ENCODE data around the gene MAP7D1. TPM values are rescaled to one million over a fixed set of nuclear protein-coding genes. Genes with fewer than 3 reads are reported as not detected.
"Not testable (repeated sequence)": the region's sequence is repeated elsewhere in the genome, so short reads cannot be mapped to it uniquely, and the experiment has no call there.

MAP7D1 gene
- total and polyA plus RNA-seq, 7 donors = 31.8 to 226 (median 104) TPM

DNA sequence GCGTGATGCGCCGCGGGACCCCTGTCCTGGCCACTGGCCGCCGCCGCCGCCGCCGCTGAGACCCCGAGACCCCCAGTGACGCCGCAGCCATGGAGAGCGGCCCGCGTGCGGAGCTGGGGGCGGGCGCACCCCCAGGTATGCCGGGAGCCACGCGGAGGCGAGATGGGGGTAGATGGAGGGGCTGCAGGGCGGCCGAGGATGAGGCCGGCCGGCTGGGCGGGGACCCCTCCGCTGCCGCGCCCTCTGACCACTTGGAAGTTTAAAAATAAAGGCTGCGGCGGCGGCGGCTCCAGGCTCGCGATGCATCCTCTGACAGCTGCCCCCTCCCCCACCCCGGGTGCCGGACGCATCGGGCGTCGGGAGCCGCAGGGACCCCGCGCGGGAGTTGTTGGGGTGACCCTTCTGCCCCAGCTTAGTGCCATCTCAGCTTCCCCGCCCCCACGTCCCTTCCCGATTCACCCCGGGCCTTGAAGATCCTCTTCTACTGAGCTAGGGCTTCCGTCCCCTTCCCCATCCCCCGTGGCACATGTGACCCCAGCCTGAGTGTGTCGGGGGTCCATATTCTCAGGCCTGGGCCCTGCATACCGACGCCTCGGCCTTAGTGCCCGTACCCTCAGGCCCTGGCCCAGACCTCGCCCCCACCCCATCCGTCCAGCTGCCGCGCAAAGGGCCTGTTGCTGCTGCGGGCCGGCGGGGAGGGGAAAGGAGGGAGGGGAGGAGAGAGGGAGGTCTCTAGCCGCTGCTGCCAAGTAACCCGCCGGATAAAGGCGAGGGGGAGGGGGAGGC lies 562 bp downstream of the MAP7D1 start:
- WGBS, 2 donors = 1% methylated on average over 69 of the region's 69 CpGs
- H3K27ac ChIP-seq = peak overlapping the region; percentile 98 to 100 (median 100)
- no peaks in the 10 kb centered on the region for H3K36me3 ChIP-seq
- peaks cover 0 to 75% (median 66%) of the 10 kb centered on the region in 4 donors for H3K4me1 ChIP-seq
- H3K27me3 ChIP-seq = no peaks in the 10 kb centered on the region
- no peaks in the 10 kb centered on the region for H3K9me3 ChIP-seq
- H3K4me3 ChIP-seq = peak overlapping the region; percentile 81 to 100 (median 98)
- peak; percentile 85 for DNase-seq
- TF ChIP-seq POLR2AphosphoS5 (IDR thresholded peaks at IDR 0.05) (peak in 3 of 4 donors; percentile 45 to 64 (median 56)), POLR2A (IDR thresholded peaks at IDR 0.05) (no peak)
- intact Hi-C loops (cut with DNase I) = no loop called here

- peaks cover 0 to 75% (median 66%) of the 10 kb centered on the region in 4 donors for H3K4me1 ChIP-seq
- no peaks in the 10 kb centered on the region for H3K27me3 ChIP-seq
- peak overlapping the region; percentile 81 to 100 (median 98) for H3K4me3 ChIP-seq
- intact Hi-C loops (cut with DNase I) = no loop called here
- no peaks in the 10 kb centered on the region for H3K9me3 ChIP-seq
- WGBS, 2 donors = 17 to 28% methylated on average over 9 of the region's 9 CpGs
- no peak for DNase-seq
- TF ChIP-seq POLR2AphosphoS5 (IDR thresholded peaks at IDR 0.05) (peak in 1 of 4 donors; percentile 52), EP300 (IDR thresholded peaks at IDR 0.05) (no peak)
- no peaks in the 10 kb centered on the region for H3K36me3 ChIP-seq
- peak overlapping the region; percentile 98 to 100 (median 100) for H3K27ac ChIP-seq
These were observed 1.3 kb downstream of the MAP7D1 start for GRCh38 chr1:36157115-36157903.

DNA sequence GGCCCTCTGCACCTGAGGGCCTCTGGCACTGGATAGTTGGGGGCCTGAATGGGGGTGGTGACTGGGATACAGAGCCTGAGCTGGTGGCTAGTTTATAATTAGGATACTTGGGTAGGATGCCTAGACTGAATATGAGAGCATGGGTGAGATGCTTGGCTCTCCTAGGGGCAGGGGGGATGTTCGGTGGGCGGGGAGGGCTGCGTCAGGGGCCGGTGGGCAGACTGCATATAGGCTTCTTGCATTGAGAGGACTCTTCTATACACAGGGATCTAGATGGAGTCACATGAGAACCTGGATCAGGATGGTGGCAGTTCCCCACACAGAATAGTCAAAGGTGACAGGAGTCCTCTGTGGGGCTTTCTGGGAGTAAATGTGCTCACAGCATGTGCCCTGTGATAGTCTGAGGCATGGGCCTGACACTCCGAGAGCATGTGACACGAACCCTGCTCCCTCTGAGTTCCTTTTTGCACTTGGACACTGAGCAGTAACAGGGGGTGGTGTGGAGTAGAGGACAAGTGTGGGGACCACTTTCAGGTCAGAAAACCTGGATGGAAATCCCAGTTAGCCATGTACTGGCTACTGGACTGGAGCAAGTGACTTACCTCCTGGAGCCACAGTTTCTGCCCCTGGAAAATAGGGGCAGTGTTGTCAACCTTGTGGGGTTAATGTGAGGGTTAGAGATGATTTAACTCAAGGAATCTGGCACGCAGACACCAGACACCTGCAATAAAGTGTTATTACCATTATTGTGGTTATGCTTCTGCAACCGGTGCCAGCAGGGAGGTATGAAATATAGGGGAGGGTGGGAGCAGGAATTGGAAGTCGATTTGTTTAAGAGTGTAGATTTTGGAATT lies 2.2 kb downstream of the MAP7D1 start:
- DNase-seq = no peak
- Histone ChIP-seq H3K27ac (peak overlapping the region; percentile 98 to 100 (median 100)), H3K36me3 (no peaks in the 10 kb centered on the region), H3K27me3 (no peaks in the 10 kb centered on the region), H3K4me3 (peak overlapping the region; percentile 81 to 100 (median 98)), H3K4me1 (peaks cover 0 to 80% (median 72%) of the 10 kb centered on the region in 4 donors), H3K9me3 (no peaks in the 10 kb centered on the region)
- 37 to 54% methylated on average over 9 of the region's 9 CpGs for WGBS, 2 donors
- intact Hi-C loops (cut with DNase I) = no loop called here
- TF ChIP-seq EP300 (IDR thresholded peaks at IDR 0.05) (no peak), POLR2AphosphoS5 (IDR thresholded peaks at IDR 0.05) (peak in 1 of 4 donors; percentile 27)

DNA sequence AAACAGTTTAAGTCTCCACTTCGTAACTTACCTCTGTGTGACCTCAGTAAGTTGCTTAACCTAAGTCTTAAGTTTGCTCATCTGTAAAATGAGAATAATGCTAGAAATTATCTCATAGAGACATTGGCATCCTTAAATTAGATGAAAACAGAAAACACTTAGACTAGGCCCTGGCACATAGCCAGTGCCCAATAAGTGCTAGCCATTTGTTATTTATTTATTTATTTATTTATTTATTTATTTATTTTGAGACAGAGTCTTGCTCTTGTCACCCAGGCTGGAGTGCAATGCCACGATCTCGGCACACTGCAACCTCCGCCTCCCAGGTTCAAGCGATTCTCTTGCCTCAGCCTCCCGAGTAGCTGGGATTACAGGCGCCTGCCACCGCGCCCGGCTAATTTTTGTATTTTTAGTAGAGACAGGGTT lies 2.9 kb downstream of the MAP7D1 start:
- H3K27me3 ChIP-seq; H3K36me3 ChIP-seq; intact Hi-C loops (cut with DNase I); DNase-seq; H3K9me3 ChIP-seq: not testable (repeated sequence)
- H3K4me1 ChIP-seq = peaks cover 0 to 80% (median 76%) of the 10 kb centered on the region in 4 donors
- H3K27ac ChIP-seq = peak overlapping the region; percentile 98 to 100 (median 100)
- H3K4me3 ChIP-seq = peak overlapping the region in 2 of 4 donors; percentile 98 to 99
- 78 to 90% methylated on average over 10 of the region's 10 CpGs for WGBS, 2 donors

- H3K36me3 ChIP-seq = no peaks in the 10 kb centered on the region
- WGBS, 2 donors = 88 to 92% methylated on average over 10 of the region's 10 CpGs
- H3K27me3 ChIP-seq = no peaks in the 10 kb centered on the region
- H3K9me3 ChIP-seq = no peaks in the 10 kb centered on the region
- H3K4me3 ChIP-seq = peak overlapping the region in 1 of 4 donors; percentile 44
- peaks cover 0 to 83% (median 77%) of the 10 kb centered on the region in 4 donors for H3K4me1 ChIP-seq
- intact Hi-C loops (cut with DNase I) = no loop called here
- no peak for DNase-seq
- TF ChIP-seq EP300 (IDR thresholded peaks at IDR 0.05) (no peak), POLR2AphosphoS5 (IDR thresholded peaks at IDR 0.05) (no peak), CTCF (IDR thresholded peaks at IDR 0.05) (no peak), POLR2A (IDR thresholded peaks at IDR 0.05) (no peak)
- H3K27ac ChIP-seq = peak overlapping the region; percentile 98 to 100 (median 100)
These were observed 3.8 kb downstream of the MAP7D1 start for GRCh38 chr1:36159614-36160387.
